Neutrophil (primary cell): Measurements from ENCODE around the gene NHERF2.

Experiments used
- H3K27ac ChIP-seq: fragments of 200-600 bp; sonication (generic); 2 replicates; pipeline ENCODE4 v1.5.1; 2016; ENCODE audit warnings: mild to moderate bottlenecking, moderate library complexity
- H3K27me3 ChIP-seq: fragments of 200-600 bp; sonication (generic); 2 replicates; pipeline ENCODE4 v1.6.0; 2016; ENCODE audit warnings: mild to moderate bottlenecking
- H3K36me3 ChIP-seq: fragments of 200-600 bp; sonication (generic); 2 replicates; pipeline ENCODE4 v1.5.1; 2017
- H3K4me1 ChIP-seq, 2 experiments: fragments of 200-600 bp in 1 of 2; sonication (generic) in 1 of 2; 1 replicate in 1 of 2; 2 replicates in 1 of 2; pipeline versions ENCODE4 v1.5.1 to v1.6.1; 2013 to 2016; ENCODE audit warnings: low read depth in 1 of 2, low read length in 1 of 2, mild to moderate bottlenecking in 1 of 2, moderate library complexity in 1 of 2; ENCODE audit not compliant: control insufficient read depth in 1 of 2, insufficient read depth in 1 of 2
- H3K4me3 ChIP-seq, 2 experiments: fragments of 200-600 bp in 1 of 2; sonication (generic) in 1 of 2; 1 replicate in 1 of 2; 2 replicates in 1 of 2; pipeline ENCODE4 v1.5.1; 2013 to 2016; ENCODE audit warnings: low read depth in 1 of 2, low read length in 1 of 2, mild to moderate bottlenecking in 1 of 2, moderate library complexity in 1 of 2
- H3K9me3 ChIP-seq: fragments of 200-600 bp; sonication (generic); 2 replicates; pipeline ENCODE4 v1.5.1; 2016
- TF ChIP-seq, protein P1 (sequence below): fragments of 200-600 bp; sonication (generic); IDR thresholded peaks from 2 replicates; pipeline ENCODE4 v1.5.1; 2016; ENCODE audit warnings: antibody characterized with exemption

NHERF2 gene

DNA sequence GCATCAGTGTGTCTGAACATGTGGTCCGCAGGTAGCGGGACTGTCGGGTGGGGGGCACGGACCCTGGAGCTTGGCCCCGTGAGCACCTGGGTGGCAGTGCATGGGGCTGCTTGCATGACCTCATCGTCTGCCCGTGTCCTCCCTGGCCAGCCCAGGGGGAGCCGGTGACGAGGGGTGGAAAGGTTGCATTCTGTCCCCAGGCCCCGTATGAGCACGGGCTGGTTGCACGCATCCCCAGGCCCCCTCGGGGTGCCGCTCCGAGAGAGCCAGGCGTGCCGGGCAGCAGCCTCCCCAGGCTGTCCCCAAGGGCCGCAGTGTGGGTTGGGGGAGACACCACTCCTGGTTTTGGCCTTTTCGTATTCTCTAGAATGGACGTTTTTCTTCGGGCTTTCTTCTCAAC is 51.0 kb downstream of the NHERF2 start:
- no peaks in the 10 kb centered on the region for H3K9me3 ChIP-seq
- TF ChIP-seq, protein P1, sequence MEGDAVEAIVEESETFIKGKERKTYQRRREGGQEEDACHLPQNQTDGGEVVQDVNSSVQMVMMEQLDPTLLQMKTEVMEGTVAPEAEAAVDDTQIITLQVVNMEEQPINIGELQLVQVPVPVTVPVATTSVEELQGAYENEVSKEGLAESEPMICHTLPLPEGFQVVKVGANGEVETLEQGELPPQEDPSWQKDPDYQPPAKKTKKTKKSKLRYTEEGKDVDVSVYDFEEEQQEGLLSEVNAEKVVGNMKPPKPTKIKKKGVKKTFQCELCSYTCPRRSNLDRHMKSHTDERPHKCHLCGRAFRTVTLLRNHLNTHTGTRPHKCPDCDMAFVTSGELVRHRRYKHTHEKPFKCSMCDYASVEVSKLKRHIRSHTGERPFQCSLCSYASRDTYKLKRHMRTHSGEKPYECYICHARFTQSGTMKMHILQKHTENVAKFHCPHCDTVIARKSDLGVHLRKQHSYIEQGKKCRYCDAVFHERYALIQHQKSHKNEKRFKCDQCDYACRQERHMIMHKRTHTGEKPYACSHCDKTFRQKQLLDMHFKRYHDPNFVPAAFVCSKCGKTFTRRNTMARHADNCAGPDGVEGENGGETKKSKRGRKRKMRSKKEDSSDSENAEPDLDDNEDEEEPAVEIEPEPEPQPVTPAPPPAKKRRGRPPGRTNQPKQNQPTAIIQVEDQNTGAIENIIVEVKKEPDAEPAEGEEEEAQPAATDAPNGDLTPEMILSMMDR: no peak
- H3K36me3 ChIP-seq: peaks cover 99% of the 10 kb centered on the region
- H3K27me3 ChIP-seq: no peaks in the 10 kb centered on the region
- no peaks in the 10 kb centered on the region for H3K4me1 ChIP-seq
- no peak overlapping the region for H3K4me3 ChIP-seq
- H3K27ac ChIP-seq: no peak overlapping the region

DNA sequence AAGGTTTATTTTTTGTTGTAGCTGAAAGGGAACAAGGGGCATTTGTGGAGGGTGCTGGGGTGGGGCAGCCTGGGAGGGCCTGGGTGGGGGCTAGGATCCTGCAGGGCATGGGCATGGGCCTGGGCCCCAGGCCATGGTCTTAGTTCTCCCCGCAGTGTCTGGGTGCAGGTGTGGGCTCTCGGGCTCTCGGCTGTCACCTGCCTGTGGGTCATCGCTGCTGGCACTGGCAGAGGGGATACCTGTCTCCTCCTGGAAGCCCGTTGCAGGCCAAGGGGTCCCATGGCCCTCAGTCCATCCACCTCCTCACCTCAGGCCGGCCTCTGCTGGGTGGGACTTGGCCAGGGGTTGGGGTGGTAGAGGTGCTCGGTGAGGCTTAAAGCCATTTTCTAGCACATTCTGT is 51.4 kb downstream of the NHERF2 start:
- TF ChIP-seq, protein P1: no peak
- H3K9me3 ChIP-seq: no peaks in the 10 kb centered on the region
- H3K27me3 ChIP-seq: no peaks in the 10 kb centered on the region
- no peaks in the 10 kb centered on the region for H3K4me1 ChIP-seq
- peaks cover 99% of the 10 kb centered on the region for H3K36me3 ChIP-seq
- H3K27ac ChIP-seq: no peak overlapping the region
- H3K4me3 ChIP-seq: no peak overlapping the region

DNA sequence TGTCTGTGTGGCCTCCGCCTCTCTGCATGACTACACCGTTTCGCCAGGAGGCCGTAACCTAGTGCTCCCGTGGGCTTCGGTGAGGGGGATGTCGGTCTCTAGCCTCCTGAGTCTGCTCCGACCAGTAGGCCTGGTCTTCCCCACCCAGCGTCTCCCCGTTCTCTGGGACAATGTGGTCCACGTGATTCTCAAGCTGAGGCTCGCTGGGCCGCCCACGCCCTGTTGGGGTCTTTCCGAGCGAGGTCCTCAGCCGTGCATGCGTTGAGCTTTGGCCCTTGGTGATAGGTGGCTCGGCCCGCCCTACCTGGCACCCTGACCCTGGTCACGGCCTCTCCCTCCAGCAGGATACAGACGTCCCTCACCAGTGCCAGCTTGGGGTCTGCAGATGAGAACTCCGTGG is 52.0 kb downstream of the NHERF2 start:
- H3K36me3 ChIP-seq: peaks cover 99% of the 10 kb centered on the region
- no peaks in the 10 kb centered on the region for H3K4me1 ChIP-seq
- H3K27me3 ChIP-seq: no peaks in the 10 kb centered on the region
- TF ChIP-seq, protein P1: no peak
- no peak overlapping the region for H3K27ac ChIP-seq
- no peaks in the 10 kb centered on the region for H3K9me3 ChIP-seq
- no peak overlapping the region for H3K4me3 ChIP-seq

DNA sequence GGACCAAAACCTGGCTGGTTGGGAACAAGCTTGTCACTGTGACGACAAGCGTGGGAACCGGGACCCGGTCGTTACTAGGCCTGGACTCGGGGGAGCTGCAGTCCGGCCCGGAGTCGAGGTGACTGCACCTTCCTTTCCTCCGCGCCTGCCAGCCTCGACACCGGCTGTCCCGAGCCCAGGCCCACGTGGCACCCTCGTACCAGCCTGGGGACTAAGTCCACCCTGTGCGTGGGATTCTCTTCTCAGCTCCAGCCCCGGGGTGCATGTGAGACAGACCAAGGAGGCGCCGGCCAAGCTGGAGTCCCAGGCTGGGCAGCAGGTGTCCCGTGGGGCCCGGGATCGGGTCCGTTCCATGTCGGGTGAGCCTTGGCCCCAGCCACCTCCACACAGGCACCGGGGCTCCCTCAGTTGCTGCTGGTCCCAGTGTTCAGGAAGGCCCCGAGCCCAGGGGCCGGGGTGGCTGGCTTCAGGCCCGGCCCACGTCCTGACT is 52.7 kb downstream of the NHERF2 start:
- Histone ChIP-seq H3K9me3 (no peaks in the 10 kb centered on the region), H3K27ac (no peak overlapping the region), H3K4me3 (no peak overlapping the region), H3K27me3 (no peaks in the 10 kb centered on the region), H3K4me1 (no peaks in the 10 kb centered on the region), H3K36me3 (peaks cover 99% of the 10 kb centered on the region)
- TF ChIP-seq, protein P1: no peak

DNA sequence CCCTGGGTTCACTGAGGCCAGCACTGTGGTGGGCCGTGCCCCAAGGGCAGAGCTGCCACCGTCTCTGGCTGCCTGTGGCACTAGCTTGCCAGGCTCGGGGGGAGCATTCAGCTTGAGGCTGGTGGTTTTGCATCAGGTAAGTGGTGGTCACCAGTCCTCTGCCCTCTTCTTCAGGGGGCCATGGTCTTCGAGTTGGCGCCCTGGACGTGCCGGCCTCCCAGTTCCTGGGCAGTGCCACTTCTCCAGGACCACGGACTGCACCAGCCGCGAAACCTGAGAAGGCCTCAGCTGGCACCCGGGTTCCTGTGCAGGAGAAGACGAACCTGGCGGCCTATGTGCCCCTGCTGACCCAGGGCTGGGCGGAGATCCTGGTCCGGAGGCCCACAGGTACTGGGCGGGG is 53.3 kb downstream of the NHERF2 start:
- Histone ChIP-seq H3K4me1 (no peaks in the 10 kb centered on the region), H3K27ac (no peak overlapping the region), H3K4me3 (no peak overlapping the region), H3K9me3 (no peaks in the 10 kb centered on the region), H3K27me3 (no peaks in the 10 kb centered on the region), H3K36me3 (peaks cover 99% of the 10 kb centered on the region)
- TF ChIP-seq, protein P1: no peak
